Activated T-helper 2 cell treated with anti-CD3 and anti-CD28 coated beads, Interferon-gamma antibody, Interleukin-2, Interleukin-4, amounts not matched to agents 10 μg/mL and 5 μg/mL and 100 μg/mL, durations not matched to agents 14 hours and 24 hours and 36 hours (primary cell): Measurements from ENCODE around the gene GARIN3. TPM values are rescaled to one million over a fixed set of nuclear protein-coding genes. Genes with fewer than 3 reads are reported as not detected.
"Not testable (repeated sequence)": the region's sequence is repeated elsewhere in the genome, so short reads cannot be mapped to it uniquely, and the experiment has no call there.

Source experiments
- DNase-seq: peaks from one replicate; pipeline ENCODE4 v3.0.0; 2021; ENCODE audit warnings: low spot score
- H3K27ac Mint-ChIP-seq: one replicate; pipeline ENCODE4 v1.8.0; 2021; ENCODE audit warnings: mixed read lengths
- H3K27me3 Mint-ChIP-seq: one replicate; pipeline ENCODE4 v1.8.0; 2021; ENCODE audit warnings: low read depth, mixed read lengths
- H3K36me3 Mint-ChIP-seq: one replicate; pipeline ENCODE4 v1.8.0; 2021; ENCODE audit warnings: low read depth, mixed read lengths
- H3K4me1 Mint-ChIP-seq: one replicate; pipeline ENCODE4 v1.8.0; 2021; ENCODE audit warnings: low read depth, mixed read lengths
- H3K4me3 Mint-ChIP-seq: one replicate; pipeline ENCODE4 v1.8.0; 2021; ENCODE audit warnings: low read depth, mild to moderate bottlenecking, moderate library complexity, mixed read lengths
- H3K9me3 Mint-ChIP-seq: one replicate; pipeline ENCODE4 v1.8.0; 2021; ENCODE audit warnings: mixed read lengths
- intact Hi-C: fragments of 100-400 bp; cut with micrococcal nuclease; formaldehyde crosslinking; loops from one replicate; pipeline ENCODE4 v1.15.1; 2023
- total RNA-seq: library from RNA; stranded (reverse); gene quantifications from 2 replicates; pipeline ENCODE4 v1.2.3, GENCODE V29; 2022

Gene GARIN3
- total RNA-seq, 1 donor from 2014 or later: 0.23 TPM

GRCh38 chr5:157198277-157198986 is 32.4 kb upstream of the GARIN3 start:
- Mint-ChIP-seq H3K9me3 (no peaks in the 10 kb centered on the region), H3K27ac (peak overlapping the region; percentile 84), H3K27me3 (no peaks in the 10 kb centered on the region), H3K4me1 (peaks cover 85% of the 10 kb centered on the region), H3K36me3 (peaks cover 94% of the 10 kb centered on the region), H3K4me3 (peak overlapping the region; percentile 55)
- DNase-seq: no peak
- intact Hi-C loops: loop anchor here (1.0 to 2.0 kb wide), 3 partner anchors 21 to 46 kb away; no protein-coding TSS in a partner anchor

GRCh38 chr5:157197086-157197485 is 31.0 kb upstream of the GARIN3 start:
- Mint-ChIP-seq H3K27ac (peak overlapping the region; percentile 77), H3K27me3 (no peaks in the 10 kb centered on the region), H3K9me3 (no peaks in the 10 kb centered on the region), H3K36me3 (peaks cover 94% of the 10 kb centered on the region), H3K4me3 (peak overlapping the region; percentile 2), H3K4me1 (peaks cover 85% of the 10 kb centered on the region)
- intact Hi-C loops: loop anchor here (2.0 kb wide), 1 partner anchor 16 kb away; the partner anchor contains the start of gene ITK
- no peak for DNase-seq

- no peak for DNase-seq
- peaks cover 92% of the 10 kb centered on the region for H3K36me3 Mint-ChIP-seq
- peak overlapping the region; percentile 77 for H3K27ac Mint-ChIP-seq
- no peaks in the 10 kb centered on the region for H3K9me3 Mint-ChIP-seq
- intact Hi-C loops: loop anchor here (2.0 kb wide), 1 partner anchor 15 kb away; the partner anchor contains the start of gene ITK
- H3K4me3 Mint-ChIP-seq: peak overlapping the region; percentile 55
- H3K27me3 Mint-ChIP-seq: no peaks in the 10 kb centered on the region
- H3K4me1 Mint-ChIP-seq: peaks cover 84% of the 10 kb centered on the region
Observed at GRCh38 chr5:157196045-157196444, 30.0 kb upstream of the GARIN3 start.

- Mint-ChIP-seq H3K27me3 (no peaks in the 10 kb centered on the region), H3K36me3 (peaks cover 91% of the 10 kb centered on the region), H3K27ac (peak overlapping the region; percentile 80), H3K4me1 (peaks cover 81% of the 10 kb centered on the region), H3K4me3 (peak overlapping the region; percentile 65), H3K9me3 (no peaks in the 10 kb centered on the region)
- DNase-seq: no peak
- intact Hi-C loops: no loop called here
Observed at GRCh38 chr5:157193699-157194424, 27.8 kb upstream of the GARIN3 start.

- Mint-ChIP-seq H3K9me3 (no peaks in the 10 kb centered on the region), H3K27me3 (no peaks in the 10 kb centered on the region), H3K4me1 (peaks cover 71% of the 10 kb centered on the region), H3K36me3 (peaks cover 97% of the 10 kb centered on the region), H3K4me3 (peak overlapping the region; percentile 99), H3K27ac (peak overlapping the region; percentile 88)
- DNase-seq: peak; percentile 6
- intact Hi-C loops: loop anchor here (1.0 to 2.0 kb wide), 2 partner anchors 8 to 64 kb away; no protein-coding TSS in a partner anchor
Observed at GRCh38 chr5:157189223-157189622, 23.2 kb upstream of the GARIN3 start.

GRCh38 chr5:157188270-157188669 is 22.2 kb upstream of the GARIN3 start:
- Mint-ChIP-seq H3K27ac (peak overlapping the region; percentile 88), H3K36me3 (peaks cover 97% of the 10 kb centered on the region), H3K27me3 (no peaks in the 10 kb centered on the region), H3K4me1 (peaks cover 65% of the 10 kb centered on the region), H3K4me3 (peak overlapping the region; percentile 99), H3K9me3 (no peaks in the 10 kb centered on the region)
- intact Hi-C loops: loop anchor here (2.0 kb wide), 1 partner anchor 65 kb away; no protein-coding TSS in a partner anchor
- peak; percentile 9 for DNase-seq

GRCh38 chr5:157187046-157187754 is 21.1 kb upstream of the GARIN3 start:
- peak overlapping the region; percentile 99 for H3K4me3 Mint-ChIP-seq
- peaks cover 56% of the 10 kb centered on the region for H3K4me1 Mint-ChIP-seq
- no peaks in the 10 kb centered on the region for H3K27me3 Mint-ChIP-seq
- H3K36me3 Mint-ChIP-seq: peaks cover 95% of the 10 kb centered on the region
- H3K9me3 Mint-ChIP-seq: no peaks in the 10 kb centered on the region
- intact Hi-C loops: no loop called here
- DNase-seq: peak; percentile 1
- H3K27ac Mint-ChIP-seq: peak overlapping the region; percentile 88

GRCh38 chr5:157186309-157187045 is 20.4 kb upstream of the GARIN3 start:
- H3K4me1 Mint-ChIP-seq: peaks cover 51% of the 10 kb centered on the region
- H3K4me3 Mint-ChIP-seq: peak overlapping the region; percentile 99
- H3K9me3 Mint-ChIP-seq: no peaks in the 10 kb centered on the region
- H3K27me3 Mint-ChIP-seq: no peaks in the 10 kb centered on the region
- peak; percentile 9 for DNase-seq
- H3K27ac Mint-ChIP-seq: peak overlapping the region; percentile 88
- H3K36me3 Mint-ChIP-seq: peaks cover 96% of the 10 kb centered on the region
- intact Hi-C loops: no loop called here

- H3K4me1 Mint-ChIP-seq: peaks cover 43% of the 10 kb centered on the region
- H3K36me3 Mint-ChIP-seq: peaks cover 94% of the 10 kb centered on the region
- intact Hi-C loops, H3K27me3 Mint-ChIP-seq, H3K9me3 Mint-ChIP-seq: not testable (repeated sequence)
- H3K27ac Mint-ChIP-seq: peak overlapping the region; percentile 18
- peak; percentile 8 for DNase-seq
- H3K4me3 Mint-ChIP-seq: peak overlapping the region; percentile 99
Observed at GRCh38 chr5:157185122-157185521, 19.1 kb upstream of the GARIN3 start.

GRCh38 chr5:157184117-157184670 is 18.1 kb upstream of the GARIN3 start:
- intact Hi-C loops: loop anchor here (5.0 kb wide), 1 partner anchor 358 kb away; no protein-coding TSS in a partner anchor
- Mint-ChIP-seq H3K4me3 (peak overlapping the region; percentile 99), H3K9me3 (no peaks in the 10 kb centered on the region), H3K4me1 (peaks cover 47% of the 10 kb centered on the region), H3K27me3 (no peaks in the 10 kb centered on the region), H3K27ac (peak overlapping the region; percentile 86), H3K36me3 (peaks cover 84% of the 10 kb centered on the region)
- DNase-seq: peak; percentile 9

GRCh38 chr5:157182143-157182757 is 16.2 kb upstream of the GARIN3 start:
- DNase-seq: peak; percentile 3
- Mint-ChIP-seq H3K36me3 (peaks cover 74% of the 10 kb centered on the region), H3K4me3 (peak overlapping the region; percentile 99), H3K27ac (peak overlapping the region; percentile 98), H3K27me3 (no peaks in the 10 kb centered on the region), H3K4me1 (peaks cover 48% of the 10 kb centered on the region), H3K9me3 (peaks cover 11% of the 10 kb centered on the region)
- intact Hi-C loops: loop anchor here (1.0 to 5.0 kb wide), 2 partner anchors 33 to 360 kb away; no protein-coding TSS in a partner anchor
